GM12878 (cell line): Measurements from ENCODE around the gene CDC42BPB. TPM values are rescaled to one million over a fixed set of nuclear protein-coding genes. Genes with fewer than 3 reads are reported as not detected.
A peak's percentile ranks its signal among the peaks of the same experiment; 100 is the strongest.

Experiments
- ATAC-seq: fragments of 200-7000 bp; cut with Tn5 transposase; 3 replicates; pipeline ENCODE4 v1.9.1; 2020; ENCODE audit warnings: mild to moderate bottlenecking, moderate library complexity
- BruUV-seq: library from RNA; stranded (reverse); fragments of 400-500 nt; replicated peaks from 2 replicates; lab custom pipeline; 2021; lab: Mats Ljungman, UMichigan
- CTCF ChIA-PET: fragments of 300-600 bp; sonication (Branson Sonifier 250); formaldehyde crosslinking; extraction: SDS; loops from one replicate; lab custom pipeline; 2021; ENCODE audit warnings: inconsistent platforms; lab: Yijun Ruan, JAX
- POLR2A ChIA-PET: fragments of 350-600 bp; formaldehyde crosslinking; extraction: SDS; loops from one replicate; lab custom pipeline; 2021; ENCODE audit warnings: inconsistent platforms; lab: Charles Lee
- RAD21 ChIA-PET: fragments of 300-600 bp; sonication (Branson Sonifier 250); formaldehyde crosslinking; loops from one replicate; lab custom pipeline; 2023; ENCODE audit warnings: antibody characterized with exemption; ENCODE audit not compliant: unreplicated experiment; lab: Charles Lee
- SMC1A ChIA-PET: fragments of 300-600 bp; sonication (Branson Sonifier 250); formaldehyde crosslinking; loops from one replicate; lab custom pipeline; 2023; ENCODE audit not compliant: unreplicated experiment, uncharacterized antibody; lab: Charles Lee
- DNase-seq: peaks from one replicate; pipeline ENCODE4 v3.0.0-alpha.2; 2011; ENCODE audit warnings: low read depth, low spot score
- FAIRE-seq: peaks from 3 replicates; lab custom pipeline; 2011; peaks lifted over from hg19 to GRCh38; lab: Jason Lieb, UNC
- H2AFZ ChIP-seq: 2 replicates; pipeline ENCODE4 v1.6.0; 2011; ENCODE audit warnings: low read depth, low read length, control low read depth; ENCODE audit not compliant: control insufficient read depth
- H3K27ac ChIP-seq: 2 replicates; pipeline ENCODE4 v1.5.1; 2011; ENCODE audit warnings: control low read depth; ENCODE audit not compliant: control insufficient read depth, insufficient read depth
- H3K27me3 ChIP-seq, 2 experiments: replicated peaks in 1 of 2; 2 replicates each; pipeline versions ENCODE4 v1.6.0 to v1.6.1; 2011; ENCODE audit warnings: low read length in 1 of 2; ENCODE audit not compliant: control insufficient read depth in 2 of 2, insufficient read depth in 2 of 2
- H3K36me3 ChIP-seq, 2 experiments: 2 replicates each; pipeline ENCODE4 v1.5.1; 2011; ENCODE audit warnings: low read length in 1 of 2; ENCODE audit not compliant: control insufficient read depth in 2 of 2, insufficient read depth in 2 of 2
- H3K4me1 ChIP-seq: 2 replicates; pipeline ENCODE4 v1.6.1; 2011; ENCODE audit warnings: mild to moderate bottlenecking, low read length, moderate library complexity, mixed read lengths; ENCODE audit not compliant: control insufficient read depth, insufficient read depth
- H3K4me2 ChIP-seq: 2 replicates; pipeline ENCODE4 v1.6.0; 2011; ENCODE audit warnings: control low read depth; ENCODE audit not compliant: control insufficient read depth, insufficient read depth
- H3K4me3 ChIP-seq: fragments of 200-600 bp; sonication (generic); 2 replicates; pipeline ENCODE4 v1.5.1; 2016
- H3K79me2 ChIP-seq: 2 replicates; pipeline ENCODE4 v1.6.0; 2011; ENCODE audit warnings: low read length; ENCODE audit not compliant: control insufficient read depth, insufficient read depth
- H3K9ac ChIP-seq: 2 replicates; pipeline ENCODE4 v1.8.0; 2011; ENCODE audit warnings: low read length, control low read depth, mixed read lengths; ENCODE audit not compliant: control insufficient read depth, insufficient read depth
- H3K9me3 ChIP-seq: replicated peaks from 3 replicates; pipeline ENCODE4 v1.5.1; 2011; ENCODE audit warnings: mild to moderate bottlenecking, low read length; ENCODE audit not compliant: control insufficient read depth, insufficient read depth
- H4K20me1 ChIP-seq: 2 replicates; pipeline ENCODE4 v1.6.0; 2011; ENCODE audit not compliant: control insufficient read depth, insufficient read depth
- CTCF ChIP-seq, 3 experiments: IDR thresholded peaks in 2 of 3; conservative IDR thresholded peaks in 1 of 3; 2 replicates each; pipeline ENCODE4 v1.5.1; 2011; ENCODE audit warnings: low read depth in 3 of 3, low read length in 3 of 3, mild to moderate bottlenecking in 3 of 3, control low read depth in 2 of 3, moderate library complexity in 2 of 3, inconsistent platforms in 1 of 3, mixed read lengths in 1 of 3; ENCODE audit not compliant: control insufficient read depth in 2 of 3, insufficient read depth in 1 of 3; ENCODE audit errors: extremely low read depth in 1 of 3
- ELK1 ChIP-seq: IDR thresholded peaks from 2 replicates; pipeline ENCODE4 v1.6.1; 2012; ENCODE audit warnings: low read depth, low read length, improper control_type of control experiment
- IKZF1 ChIP-seq: fragments of 450-650 bp; conservative IDR thresholded peaks from 2 replicates; pipeline ENCODE4 v1.6.1; 2017; ENCODE audit warnings: antibody characterized with exemption, mild to moderate bottlenecking
- MEF2B ChIP-seq: fragments of 450-650 bp; IDR thresholded peaks from 2 replicates; pipeline ENCODE4 v1.6.1; 2018; ENCODE audit warnings: mild to moderate bottlenecking, moderate library complexity; ENCODE audit not compliant: partially characterized antibody, poor library complexity, severe bottlenecking
- RAD21 ChIP-seq: IDR thresholded peaks from 2 replicates; pipeline ENCODE4 v1.6.1; 2011; ENCODE audit warnings: mild to moderate bottlenecking, low read depth, low read length, moderate library complexity; ENCODE audit not compliant: insufficient read depth
- SMC3 ChIP-seq: IDR thresholded peaks from 2 replicates; pipeline ENCODE4 v1.6.1; 2011; ENCODE audit warnings: low read length, improper control_type of control experiment, borderline replicate concordance
- STAT1 ChIP-seq: fragments of 450-650 bp; conservative IDR thresholded peaks from 2 replicates; pipeline ENCODE4 v1.6.1; 2014; ENCODE audit warnings: antibody characterized with exemption, mild to moderate bottlenecking
- ZNF687 ChIP-seq: fragments of 450-650 bp; IDR thresholded peaks from 2 replicates; pipeline ENCODE4 v1.6.1; 2017; ENCODE audit warnings: mild to moderate bottlenecking, moderate library complexity
- WGBS: methylation state at CpG from one replicate; pipeline ENCODE4 v1.1.6; 2016; ENCODE audit warnings: low lambda C conversion rate; ENCODE audit not compliant: insufficient replicate concordance, insufficient coverage; ENCODE audit errors: missing lambda C conversion rate; 5-methylcytosine and 5-hydroxymethylcytosine counted together
- in situ Hi-C: fragments of 300-500 bp; cut with MboI; formaldehyde crosslinking; loops from 9 replicates; pipeline ENCODE4 v1.14.3; 2018; ENCODE audit warnings: mixed read lengths
- intact Hi-C: fragments of 100-400 bp; cut with micrococcal nuclease; formaldehyde crosslinking; loops from one replicate; pipeline ENCODE4 v1.14.2; 2022; ENCODE audit not compliant: unreplicated experiment
- polyA plus RNA-seq, 11 experiments: library from polyadenylated mRNA; depleted of rRNA in 4 of 11; unstranded in 6 of 11; stranded (reverse) in 5 of 11; fragments of >200 nt; fragmentation: Nextera tagmentation in 4 of 11; fragmentation: Illumina TruSeq in 1 of 11; extraction: Ambion mirVana in 4 of 11; extraction: Trizol in 1 of 11; gene quantifications; 1 replicate in 1 of 11; 2 replicates in 10 of 11; pipeline versions ENCODE4 v1.2.1 to v1.2.3, GENCODE V29; 2011 to 2016; ENCODE audit warnings: inconsistent platforms in 2 of 11, missing spikeins in 2 of 11, low read depth in 1 of 11
- total RNA-seq, 4 experiments: library from RNA; depleted of rRNA in 3 of 4; stranded (reverse); fragments of >200 nt in 3 of 4; fragmentation: Illumina TruSeq in 1 of 4; extraction: Trizol in 1 of 4; gene quantifications; 2 replicates each; pipeline versions ENCODE4 v1.2.1 to v1.2.3, GENCODE V29; 2013 to 2021

Gene CDC42BPB
- total and polyA plus RNA-seq, 10 of the 15 experiments (the other 5 are each of a cell fraction or from before 2014, with no cell fraction given) = 0.42 to 22.1 (median 13.3) TPM

- H3K4me1 ChIP-seq = peaks cover 42% of the 10 kb centered on the region
- no peaks in the 10 kb centered on the region for H4K20me1 ChIP-seq
- H3K27me3 ChIP-seq = peaks cover 5 to 11% of the 10 kb centered on the region in 2 experiments; a peak in 2 of 4 replicates
- RAD21 ChIA-PET = interaction anchor here (0.7 to 4.6 kb wide), 29 partner anchors 9 to 412 kb away, joined by 3 to 120 read pairs (median 6); partner anchors contain the start of genes EXOC3L4 and TNFAIP2
- SMC1A ChIA-PET = interaction anchor here (0.7 to 4.6 kb wide), 26 partner anchors 10 to 411 kb away, joined by 3 to 76 read pairs (median 6); no protein-coding TSS in a partner anchor
- H3K9ac ChIP-seq = no peak overlapping the region
- intact Hi-C loops (loop anchor here (1.0 kb wide), 3 partner anchors 35 to 187 kb away; no protein-coding TSS in a partner anchor), in situ Hi-C loops (loop anchor here (5.0 kb wide), 1 partner anchor 77 kb away; no protein-coding TSS in a partner anchor)
- FAIRE-seq (peak; percentile 47), ATAC-seq (peak; percentile 48)
- WGBS = 23% methylated on average over 9 of the region's 9 CpGs
- H3K4me3 ChIP-seq = no peak overlapping the region
- no peaks in the 10 kb centered on the region for H3K36me3 ChIP-seq
- no peak overlapping the region for H3K4me2 ChIP-seq
- POLR2A ChIA-PET = interaction anchor here (0.6 to 1.7 kb wide), 8 partner anchors 35 to 481 kb away, joined by 3 to 7 read pairs (median 4); no protein-coding TSS in a partner anchor
- H3K79me2 ChIP-seq = no peaks in the 10 kb centered on the region
- H3K9me3 ChIP-seq = no peaks in the 10 kb centered on the region
- BruUV-seq = no TSS peak
- no peak overlapping the region; the same call in 1 of the 2 replicates for H2AFZ ChIP-seq
- CTCF ChIA-PET = interaction anchor here (0.6 to 5.0 kb wide), 38 partner anchors 8 to 1110 kb away, joined by 3 to 202 read pairs (median 8); partner anchors contain the start of gene TNFAIP2
- TF ChIP-seq STAT1 (no peak), MEF2B (peak; percentile 66), SMC3 (peak; percentile 14; the same call in 1 of the 2 replicates), IKZF1 (0 out of 2 replicates have a peak, but pooled peaks have one; percentile 14), RAD21 (0 out of 2 replicates have a peak, but pooled peaks have one; percentile 12), ZNF687 (peak; percentile 35; the same call in 1 of the 2 replicates), ELK1 (no peak), CTCF (IDR thresholded peaks at IDR 0.05 in 2 of 3, conservative IDR thresholded peaks at IDR 0.05 in 1 of 3; ENCODE audit: control insufficient read depth in 2 of 3, extremely low read depth in 1 of 3, insufficient read depth in 1 of 3, low read depth in 3 of 3, low read length in 3 of 3) (peak; percentile 42 to 46 (median 45); a peak in 5 of 6 replicates)
- TF ChIP-seq, all 136 proteins: peak for 6
- DNase-seq = no peak
- H3K27ac ChIP-seq = no peak overlapping the region
Observed at GRCh38 chr14:103105580-103106150, 48.3 kb upstream of the CDC42BPB start.
